ELR (cell line): ENCODE measurements around the gene INHA.

Source experiments
- DNase-seq: peaks from one replicate; pipeline ENCODE4 v3.0.0-alpha.2; 2015; ENCODE audit warnings: low read depth

Gene INHA

GRCh38 chr2:219574484-219575311 lies 2.6 kb downstream of the INHA start:
- DNase-seq = no peak

- DNase-seq = no peak
Measured at GRCh38 chr2:219575566-219576504, 3.7 kb downstream of the INHA start.

DNA sequence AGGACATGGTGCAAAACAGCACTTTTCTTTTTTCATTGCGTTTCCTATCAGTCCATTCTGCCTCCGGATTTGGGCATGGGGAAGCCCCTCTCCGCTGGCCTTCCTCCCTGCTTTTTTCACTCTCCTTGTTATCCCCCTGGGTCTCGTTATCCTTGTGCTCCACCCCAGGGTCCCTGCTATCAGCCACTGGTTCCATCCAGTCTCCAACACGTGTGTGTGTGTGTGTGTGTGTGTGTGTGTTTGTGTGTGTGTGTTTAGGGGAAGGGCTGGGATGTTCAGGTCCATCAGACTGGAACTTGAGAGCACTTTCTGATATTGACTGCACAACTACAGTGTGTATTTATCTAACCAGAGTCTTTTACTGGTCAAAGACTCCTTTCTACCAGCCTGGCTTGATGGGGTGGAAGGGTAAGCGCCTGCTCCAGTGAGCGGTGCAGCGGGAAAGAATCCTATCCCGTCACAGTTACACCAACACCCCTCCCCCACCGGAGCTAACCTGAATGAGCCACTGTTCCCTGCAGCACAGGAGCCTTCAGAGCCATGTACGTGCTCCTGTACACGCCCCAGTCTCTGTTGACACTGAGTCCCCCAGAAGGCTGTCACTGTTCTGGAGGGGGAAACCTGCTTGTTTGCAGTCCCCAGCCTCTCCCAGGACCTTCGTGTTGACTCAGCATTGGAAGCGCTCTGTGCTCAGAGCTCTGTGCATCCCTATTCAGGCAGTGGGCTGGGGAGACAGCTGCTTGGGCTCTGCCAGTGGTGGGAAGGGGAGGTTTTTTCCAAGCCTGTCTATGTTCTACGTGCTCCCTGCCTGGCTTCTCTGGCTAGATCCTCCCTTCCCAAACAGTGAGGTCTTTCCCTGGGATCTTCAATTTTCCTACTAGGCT lies 4.6 kb downstream of the INHA start:
- DNase-seq = no peak

- no peak for DNase-seq
Measured at GRCh38 chr2:219578811-219579613, 6.9 kb downstream of the INHA start.

- no peak for DNase-seq
Measured at GRCh38 chr2:219581346-219581745, 9.2 kb downstream of the INHA start.

GRCh38 chr2:219591091-219591490 lies 19.0 kb downstream of the INHA start:
- DNase-seq = no peak

GRCh38 chr2:219592736-219593135 lies 20.6 kb downstream of the INHA start:
- no peak for DNase-seq

DNA sequence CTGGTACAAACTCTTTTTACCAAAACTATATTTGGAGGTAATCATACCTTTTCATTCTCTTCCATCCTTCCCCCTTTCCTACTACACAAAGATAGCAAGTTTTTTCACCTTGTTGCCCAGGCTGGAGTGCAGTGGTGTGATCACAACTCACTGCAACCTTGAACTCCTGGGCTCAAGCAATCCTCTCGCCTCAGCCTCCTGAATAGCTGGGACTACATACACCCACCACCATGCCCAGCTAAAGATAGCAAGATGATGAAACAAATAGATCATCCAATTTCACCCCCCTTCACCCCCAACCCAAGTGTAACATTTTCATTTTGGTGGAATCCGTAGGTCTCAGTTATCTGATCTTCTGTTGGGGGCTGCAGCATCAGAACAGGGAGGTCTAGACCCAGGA lies 21.0 kb downstream of the INHA start:
- no peak for DNase-seq

DNA sequence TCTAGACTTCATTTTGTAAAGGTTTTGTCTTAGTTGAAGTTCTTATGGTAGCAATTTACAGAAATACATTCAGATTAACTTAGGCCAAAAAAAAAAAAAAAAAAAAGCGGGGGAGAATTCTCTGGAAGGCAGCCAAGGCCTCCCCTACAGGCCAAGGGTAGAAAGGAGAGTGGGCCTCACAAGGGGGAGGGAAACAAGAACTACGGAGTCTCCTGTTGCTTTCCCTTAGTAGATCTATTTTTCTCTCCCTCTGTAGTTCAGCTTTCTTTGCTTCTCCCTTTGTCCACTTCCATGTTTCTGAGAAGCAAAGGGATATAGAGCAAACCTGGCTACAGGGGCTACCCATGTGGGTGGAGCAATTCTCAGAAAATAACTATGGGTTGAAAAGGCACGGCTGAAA lies 23.1 kb downstream of the INHA start:
- peak; percentile 36 for DNase-seq

DNA sequence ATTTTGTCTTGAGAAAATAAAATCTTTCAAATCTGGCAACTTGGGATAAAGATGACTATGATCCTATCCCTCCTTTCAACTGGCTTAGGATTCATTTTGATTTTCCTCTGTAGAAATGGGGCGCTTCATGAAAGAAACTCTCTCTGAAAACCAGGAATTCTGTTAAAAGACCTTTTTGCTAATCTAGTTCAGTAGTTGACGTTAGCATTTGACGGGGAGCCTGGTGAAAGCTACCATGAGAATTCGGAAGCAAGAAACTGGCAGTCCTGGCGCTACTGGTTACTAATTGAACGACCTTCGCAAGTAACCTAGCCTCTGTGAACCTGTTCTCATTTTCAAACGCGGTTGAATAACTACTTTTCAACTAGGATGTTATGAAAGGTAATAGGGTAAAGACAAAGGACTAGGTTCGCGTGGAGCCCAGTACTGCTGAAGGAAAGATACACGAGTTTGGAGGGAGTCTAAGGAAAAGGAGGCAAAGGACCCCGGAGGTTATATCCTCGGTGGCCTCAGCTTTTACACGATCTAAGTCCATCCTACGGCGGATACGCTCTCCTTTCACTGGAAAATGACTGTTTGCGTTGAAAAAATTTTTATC lies 24.9 kb downstream of the INHA start:
- no peak for DNase-seq

DNA sequence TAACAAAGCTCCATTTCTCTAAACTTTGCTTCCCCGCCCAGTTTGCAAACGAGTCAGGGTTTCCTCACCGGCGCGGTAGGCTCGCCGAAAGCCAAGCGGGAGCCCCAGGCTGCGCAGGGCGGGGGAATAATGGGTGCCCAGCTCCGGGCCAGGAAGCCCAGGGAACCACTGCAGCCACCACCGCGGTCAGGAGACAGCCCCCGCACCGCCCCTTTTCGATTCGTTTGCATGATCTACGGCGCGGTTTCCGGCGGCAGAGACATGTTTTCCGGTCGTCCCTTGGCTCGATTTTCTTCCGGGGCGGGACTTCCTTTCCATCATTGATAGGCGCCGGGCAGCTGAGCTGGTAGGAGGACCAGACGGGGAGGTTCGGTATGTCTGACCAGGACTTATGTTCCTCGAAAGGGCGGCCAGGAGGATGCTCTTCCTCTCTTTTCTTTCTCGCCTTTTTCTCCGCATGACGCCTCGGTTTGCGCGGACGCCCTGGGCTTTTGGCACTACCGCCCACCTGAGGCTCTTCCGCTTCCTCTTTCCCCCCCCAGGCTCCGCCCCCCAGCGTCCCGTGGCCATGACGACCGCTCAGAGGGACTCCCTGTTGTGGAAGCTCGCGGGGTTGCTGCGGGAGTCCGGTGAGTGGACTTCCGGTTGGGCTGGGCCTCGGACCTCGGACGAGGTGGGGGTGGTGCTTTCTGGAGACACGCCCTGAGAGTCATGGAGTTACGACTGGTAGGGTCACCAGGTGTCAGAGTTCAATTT lies 25.6 kb downstream of the INHA start, which contains the start of gene STK11IP:
STK11IP (plus strand) TSS at position 306 of the 756 bp plus-strand sequence; CDS start at position 569, 263 bp downstream.
- peak; percentile 99 for DNase-seq

DNA sequence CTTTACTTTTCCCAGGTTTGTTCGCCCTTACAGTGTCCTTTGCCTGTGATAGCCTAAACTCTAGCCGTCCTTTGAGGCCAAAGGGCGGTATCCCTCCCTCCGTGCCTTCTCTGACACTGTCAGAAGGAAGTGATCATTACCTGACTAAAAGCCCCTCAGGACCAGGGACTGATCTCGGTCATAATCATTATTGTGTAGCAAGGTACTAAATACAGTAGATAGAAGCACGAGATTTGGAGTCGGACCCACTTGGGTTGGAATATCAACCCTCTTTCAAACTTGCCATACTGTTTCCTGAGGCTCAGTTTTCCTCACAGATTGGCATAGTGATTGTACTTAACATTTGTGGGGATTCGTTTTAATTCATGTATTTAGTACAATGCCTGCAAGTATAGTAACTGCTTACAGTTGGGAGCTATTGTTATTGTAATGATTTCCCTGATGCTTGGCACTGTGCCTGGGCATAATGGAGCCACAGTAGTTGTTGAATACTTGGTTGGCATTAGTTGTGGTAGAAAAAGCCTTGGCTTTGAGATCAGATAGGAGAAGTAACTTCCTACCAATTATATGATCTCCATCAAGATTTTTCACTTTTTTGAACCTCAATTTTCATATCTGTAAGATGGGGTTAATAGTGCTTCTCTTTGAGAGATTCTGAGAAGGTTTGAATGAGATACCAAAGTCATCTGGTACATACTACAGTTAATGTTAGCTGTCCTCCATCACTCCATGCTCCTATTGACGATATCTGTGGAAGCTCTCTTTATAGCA lies 26.4 kb downstream of the INHA start:
- DNase-seq = no peak

DNA sequence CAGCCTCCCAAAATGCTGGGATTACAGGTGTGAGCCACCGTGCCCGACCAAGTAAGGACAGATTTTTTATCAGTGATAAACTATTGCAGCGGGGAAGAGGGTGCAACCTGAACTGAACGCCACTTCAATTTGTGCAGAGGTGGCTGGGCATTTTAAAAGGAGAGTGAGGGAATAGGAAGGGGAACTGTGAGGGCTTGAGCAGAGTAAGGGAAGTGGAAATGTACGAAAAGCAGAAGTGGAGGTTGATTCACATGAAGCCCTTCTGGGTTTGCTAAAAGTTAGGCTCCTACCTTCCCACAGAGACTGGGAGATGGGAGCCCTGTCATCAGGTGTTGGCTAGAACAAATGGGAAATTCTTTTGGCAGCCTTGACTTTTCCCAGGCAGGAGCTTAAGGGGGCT lies 31.7 kb downstream of the INHA start:
- DNase-seq = no peak

GRCh38 chr2:219605607-219605954 lies 33.5 kb downstream of the INHA start:
- DNase-seq = no peak

DNA sequence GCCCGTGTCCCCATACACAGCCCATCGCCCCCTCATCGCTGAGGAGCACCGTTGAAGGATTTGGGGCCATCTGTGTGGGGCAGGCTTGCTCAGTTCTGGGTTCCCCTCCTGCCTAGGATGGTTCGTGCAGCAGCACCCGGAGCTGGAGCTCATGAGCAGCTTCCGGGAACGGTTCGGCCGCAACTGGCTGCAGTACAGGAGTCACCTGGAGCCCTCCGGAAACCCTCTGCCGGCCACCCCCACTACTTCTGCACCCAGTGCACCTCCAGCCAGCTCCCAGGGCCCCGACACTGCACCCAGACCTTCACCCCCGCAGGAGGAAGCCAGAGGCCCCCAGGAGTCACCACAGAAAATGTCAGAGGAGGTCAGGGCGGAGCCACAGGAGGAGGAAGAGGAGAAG lies 35.8 kb downstream of the INHA start:
- no peak for DNase-seq

DNA sequence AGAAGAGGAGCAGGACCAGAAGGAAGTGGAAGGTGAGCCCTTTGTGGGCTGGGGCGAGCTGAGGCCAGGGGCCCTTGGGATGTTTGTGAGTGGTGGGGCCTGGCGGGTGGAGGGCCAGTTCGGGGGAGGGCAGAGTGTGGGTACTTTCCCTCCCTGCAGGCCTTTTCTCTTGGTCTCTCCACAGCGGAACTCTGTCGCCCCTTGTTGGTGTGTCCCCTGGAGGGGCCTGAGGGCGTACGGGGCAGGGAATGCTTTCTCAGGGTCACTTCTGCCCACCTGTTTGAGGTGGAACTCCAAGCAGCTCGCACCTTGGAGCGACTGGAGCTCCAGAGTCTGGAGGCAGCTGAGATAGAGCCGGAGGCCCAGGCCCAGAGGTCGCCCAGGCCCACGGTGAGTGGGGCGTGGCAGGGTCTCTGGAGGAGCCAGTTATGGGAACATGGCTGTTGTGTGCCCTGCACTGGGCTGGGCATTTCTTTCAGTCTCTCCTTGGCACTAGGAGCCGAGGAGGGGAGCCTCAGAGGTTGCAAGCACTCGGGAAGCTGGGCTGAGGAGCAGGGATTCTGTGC lies 36.4 kb downstream of the INHA start:
- no peak for DNase-seq

- no peak for DNase-seq
Measured at GRCh38 chr2:219609149-219609750, 37.1 kb downstream of the INHA start.

GRCh38 chr2:219611306-219611705 lies 39.2 kb downstream of the INHA start:
- DNase-seq = no peak
